KOPT-K1 (cell line): ENCODE data around the gene ZSWIM6.

Experiments used
- H3K27ac ChIP-seq: fragments of 200-600 bp; sonication (generic); 2 replicates; pipeline ENCODE4 v1.5.1; 2016; ENCODE audit warnings: antibody characterized with exemption, mild to moderate bottlenecking, low read depth, low read length; ENCODE audit not compliant: poor library complexity, severe bottlenecking
- H3K36me3 ChIP-seq: fragments of 200-600 bp; sonication (generic); 2 replicates; pipeline ENCODE4 v1.5.1; 2017; ENCODE audit warnings: antibody characterized with exemption, mild to moderate bottlenecking, low read length, moderate library complexity; ENCODE audit not compliant: insufficient read depth
- H3K9me3 ChIP-seq: fragments of 200-600 bp; sonication (generic); 2 replicates; pipeline ENCODE4 v1.5.1; 2017; ENCODE audit warnings: antibody characterized with exemption, low read length, mild to moderate bottlenecking; ENCODE audit not compliant: insufficient read depth, poor library complexity, severe bottlenecking

Gene ZSWIM6

GRCh38 chr5:61467766-61468482 is 135.9 kb downstream of the ZSWIM6 start:
- Histone ChIP-seq H3K27ac (no peak overlapping the region), H3K9me3 (no peaks in the 10 kb centered on the region), H3K36me3 (no peaks in the 10 kb centered on the region)

- Histone ChIP-seq H3K27ac (no peak overlapping the region), H3K36me3 (no peaks in the 10 kb centered on the region), H3K9me3 (no peaks in the 10 kb centered on the region)
Measured at GRCh38 chr5:61468483-61468865, 136.4 kb downstream of the ZSWIM6 start.

GRCh38 chr5:61471352-61471751 is 139.3 kb downstream of the ZSWIM6 start:
- Histone ChIP-seq H3K9me3 (no peaks in the 10 kb centered on the region), H3K36me3 (no peaks in the 10 kb centered on the region), H3K27ac (no peak overlapping the region)

GRCh38 chr5:61472172-61472958 is 140.3 kb downstream of the ZSWIM6 start:
- no peaks in the 10 kb centered on the region for H3K36me3 ChIP-seq
- H3K9me3 ChIP-seq, result no peaks in the 10 kb centered on the region
- no peak overlapping the region for H3K27ac ChIP-seq

- Histone ChIP-seq H3K36me3 (no peaks in the 10 kb centered on the region), H3K9me3 (no peaks in the 10 kb centered on the region), H3K27ac (no peak overlapping the region)
Measured at GRCh38 chr5:61474746-61475145, 142.7 kb downstream of the ZSWIM6 start.

- H3K36me3 ChIP-seq, result no peaks in the 10 kb centered on the region
- H3K27ac ChIP-seq, result no peak overlapping the region
- no peaks in the 10 kb centered on the region for H3K9me3 ChIP-seq
Measured at GRCh38 chr5:61477788-61478187, 145.7 kb downstream of the ZSWIM6 start.

- Histone ChIP-seq H3K36me3 (no peaks in the 10 kb centered on the region), H3K27ac (no peak overlapping the region)
Measured at GRCh38 chr5:61479850-61480614, 148.0 kb downstream of the ZSWIM6 start.

GRCh38 chr5:61482980-61483379 is 150.9 kb downstream of the ZSWIM6 start:
- H3K9me3 ChIP-seq, result no peaks in the 10 kb centered on the region
- no peaks in the 10 kb centered on the region for H3K36me3 ChIP-seq
- H3K27ac ChIP-seq, result no peak overlapping the region

More at GRCh38 chr5:61479850-61480614, 148.0 kb downstream of the ZSWIM6 start:
- no peaks in the 10 kb centered on the region for H3K9me3 ChIP-seq

GRCh38 chr5:61486476-61486875 is 154.4 kb downstream of the ZSWIM6 start:
- Histone ChIP-seq H3K36me3 (no peaks in the 10 kb centered on the region), H3K9me3 (no peaks in the 10 kb centered on the region), H3K27ac (no peak overlapping the region)

- no peaks in the 10 kb centered on the region for H3K36me3 ChIP-seq
- no peaks in the 10 kb centered on the region for H3K9me3 ChIP-seq
- H3K27ac ChIP-seq, result no peak overlapping the region
Measured at GRCh38 chr5:61489574-61489973, 157.5 kb downstream of the ZSWIM6 start.

GRCh38 chr5:61491861-61492260 is 159.8 kb downstream of the ZSWIM6 start:
- Histone ChIP-seq H3K36me3 (no peaks in the 10 kb centered on the region), H3K27ac (no peak overlapping the region), H3K9me3 (no peaks in the 10 kb centered on the region)

GRCh38 chr5:61493973-61494372 is 161.9 kb downstream of the ZSWIM6 start:
- Histone ChIP-seq H3K27ac (no peak overlapping the region), H3K36me3 (no peaks in the 10 kb centered on the region), H3K9me3 (no peaks in the 10 kb centered on the region)

GRCh38 chr5:61496446-61496845 is 164.4 kb downstream of the ZSWIM6 start:
- H3K9me3 ChIP-seq, result no peaks in the 10 kb centered on the region
- no peak overlapping the region for H3K27ac ChIP-seq
- no peaks in the 10 kb centered on the region for H3K36me3 ChIP-seq

GRCh38 chr5:61496860-61497259 is 164.8 kb downstream of the ZSWIM6 start:
- no peak overlapping the region for H3K27ac ChIP-seq
- H3K9me3 ChIP-seq, result no peaks in the 10 kb centered on the region
- H3K36me3 ChIP-seq, result no peaks in the 10 kb centered on the region

GRCh38 chr5:61498121-61498520 is 166.1 kb downstream of the ZSWIM6 start:
- no peaks in the 10 kb centered on the region for H3K9me3 ChIP-seq
- H3K27ac ChIP-seq, result no peak overlapping the region
- H3K36me3 ChIP-seq, result no peaks in the 10 kb centered on the region
